ENCODE results near the gene TDRKH. TPM values are rescaled to one million over a fixed set of nuclear protein-coding genes. Genes with fewer than 3 reads are reported as not detected.

The TDRKH gene
- total RNA-seq, 1 donor from 2014 or later = 6.8 TPM

GRCh38 chr1:151805066-151805820 is 14.9 kb upstream of the TDRKH start, which contains the start of gene LINGO4:
LINGO4 (minus strand) TSS chr1:151805419; CDS start chr1:151802704, 2,715 bp downstream.
- no peak within 1 kb of the TSS for H3K4me3 ChIP-seq (ENCODE audit: low read depth, low read length)
- no peak for FAIRE-seq
- H3K27me3 ChIP-seq (ENCODE audit: control insufficient read depth, insufficient read depth, low read length) = peaks cover 13% of the 10 kb centered on the region
- no peak for TF ChIP-seq CTCF (IDR thresholded peaks at IDR 0.05; ENCODE audit: insufficient read depth, low read length, severe bottlenecking)
- no peaks in the 10 kb centered on the region for H3K36me3 ChIP-seq (ENCODE audit: control insufficient read depth, insufficient read depth, low read length)
- DNase-seq (ENCODE audit: low read depth) = no peak

GRCh38 chr1:151803915-151804314 is 13.6 kb upstream of the TDRKH start:
- FAIRE-seq (no peak), DNase-seq (ENCODE audit: low read depth) (no peak)
- no peak overlapping the region for H3K4me3 ChIP-seq (ENCODE audit: low read depth, low read length)
- H3K36me3 ChIP-seq (ENCODE audit: control insufficient read depth, insufficient read depth, low read length) = no peaks in the 10 kb centered on the region
- peaks cover 17% of the 10 kb centered on the region for H3K27me3 ChIP-seq (ENCODE audit: control insufficient read depth, insufficient read depth, low read length)
- no peak for TF ChIP-seq CTCF (IDR thresholded peaks at IDR 0.05; ENCODE audit: insufficient read depth, low read length, severe bottlenecking)

GRCh38 chr1:151803164-151803563 is 12.9 kb upstream of the TDRKH start:
- H3K36me3 ChIP-seq (ENCODE audit: control insufficient read depth, insufficient read depth, low read length) = no peaks in the 10 kb centered on the region
- no peak for FAIRE-seq
- TF ChIP-seq CTCF (IDR thresholded peaks at IDR 0.05; ENCODE audit: insufficient read depth, low read length, severe bottlenecking) = no peak
- no peak overlapping the region for H3K4me3 ChIP-seq (ENCODE audit: low read depth, low read length)
- H3K27me3 ChIP-seq (ENCODE audit: control insufficient read depth, insufficient read depth, low read length) = peaks cover 17% of the 10 kb centered on the region
- DNase-seq (ENCODE audit: low read depth) = no peak

GRCh38 chr1:151802372-151802771 is 12.1 kb upstream of the TDRKH start:
- Histone ChIP-seq H3K36me3 (ENCODE audit: control insufficient read depth, insufficient read depth, low read length) (no peaks in the 10 kb centered on the region), H3K4me3 (ENCODE audit: low read depth, low read length) (no peak overlapping the region), H3K27me3 (ENCODE audit: control insufficient read depth, insufficient read depth, low read length) (peaks cover 13% of the 10 kb centered on the region)
- no peak for DNase-seq (ENCODE audit: low read depth)
- no peak for FAIRE-seq
- no peak for TF ChIP-seq CTCF (IDR thresholded peaks at IDR 0.05; ENCODE audit: insufficient read depth, low read length, severe bottlenecking)

GRCh38 chr1:151801846-151802245 is 11.5 kb upstream of the TDRKH start:
- H3K27me3 ChIP-seq (ENCODE audit: control insufficient read depth, insufficient read depth, low read length) = peaks cover 12% of the 10 kb centered on the region
- DNase-seq (ENCODE audit: low read depth) (no peak), FAIRE-seq (no peak)
- H3K36me3 ChIP-seq (ENCODE audit: control insufficient read depth, insufficient read depth, low read length) = no peaks in the 10 kb centered on the region
- H3K4me3 ChIP-seq (ENCODE audit: low read depth, low read length) = no peak overlapping the region
- TF ChIP-seq CTCF (IDR thresholded peaks at IDR 0.05; ENCODE audit: insufficient read depth, low read length, severe bottlenecking) = no peak
